AG09309 (cell line): Measurements from ENCODE around the gene SCGB1D2.
A peak's percentile ranks its signal among the peaks of the same experiment; 100 is the strongest.
"Not testable (repeated sequence)": the region's sequence is repeated elsewhere in the genome, so short reads cannot be mapped to it uniquely, and the experiment has no call there.

Source experiments
- DNase-seq: peaks from one replicate; pipeline ENCODE4 v3.0.0-alpha.2; 2010; ENCODE audit warnings: low read depth
- H3K4me3 ChIP-seq: 2 replicates; pipeline ENCODE4 v1.5.1; 2011; ENCODE audit warnings: mild to moderate bottlenecking, low read depth, low read length, moderate library complexity; ENCODE audit not compliant: control insufficient read depth
- CTCF ChIP-seq: IDR thresholded peaks from 2 replicates; pipeline ENCODE4 v1.5.1; 2011; ENCODE audit warnings: mild to moderate bottlenecking, low read depth, low read length, inconsistent platforms; ENCODE audit not compliant: insufficient read depth, control insufficient read depth; ENCODE audit errors: missing control alignments

Gene SCGB1D2

GRCh38 chr11:62205441-62205840 is 36.6 kb upstream of the SCGB1D2 start:
- no peak for DNase-seq
- no peak overlapping the region for H3K4me3 ChIP-seq
- TF ChIP-seq CTCF: no peak

GRCh38 chr11:62206276-62207066 is 35.6 kb upstream of the SCGB1D2 start:
- H3K4me3 ChIP-seq: not testable (repeated sequence)

GRCh38 chr11:62208785-62209144 is 33.3 kb upstream of the SCGB1D2 start:
- H3K4me3 ChIP-seq: no peak overlapping the region
- no peak for TF ChIP-seq CTCF
- no peak for DNase-seq

More at GRCh38 chr11:62206276-62207066, 35.6 kb upstream of the SCGB1D2 start:
- not testable (repeated sequence) for DNase-seq

GRCh38 chr11:62217191-62217748 is 24.8 kb upstream of the SCGB1D2 start:
- TF ChIP-seq CTCF: peak; percentile 47
- DNase-seq: no peak
- H3K4me3 ChIP-seq: no peak overlapping the region

GRCh38 chr11:62221498-62221897 is 20.5 kb upstream of the SCGB1D2 start:
- DNase-seq: no peak
- H3K4me3 ChIP-seq: no peak overlapping the region
- no peak for TF ChIP-seq CTCF

GRCh38 chr11:62223095-62223494 is 18.9 kb upstream of the SCGB1D2 start:
- no peak for TF ChIP-seq CTCF
- DNase-seq: no peak
- H3K4me3 ChIP-seq: no peak overlapping the region

GRCh38 chr11:62233730-62234129 is 8.3 kb upstream of the SCGB1D2 start:
- no peak overlapping the region for H3K4me3 ChIP-seq
- no peak for DNase-seq
- peak; percentile 27 for TF ChIP-seq CTCF
